Measurements from ENCODE around the gene MYO19. TPM values are rescaled to one million over a fixed set of nuclear protein-coding genes. Genes with fewer than 3 reads are reported as not detected.

MYO19 gene
- total and polyA plus RNA-seq, 2 of the 4 experiments (the other 2 are of a cell fraction), result 35.8 to 55.6 TPM

DNA sequence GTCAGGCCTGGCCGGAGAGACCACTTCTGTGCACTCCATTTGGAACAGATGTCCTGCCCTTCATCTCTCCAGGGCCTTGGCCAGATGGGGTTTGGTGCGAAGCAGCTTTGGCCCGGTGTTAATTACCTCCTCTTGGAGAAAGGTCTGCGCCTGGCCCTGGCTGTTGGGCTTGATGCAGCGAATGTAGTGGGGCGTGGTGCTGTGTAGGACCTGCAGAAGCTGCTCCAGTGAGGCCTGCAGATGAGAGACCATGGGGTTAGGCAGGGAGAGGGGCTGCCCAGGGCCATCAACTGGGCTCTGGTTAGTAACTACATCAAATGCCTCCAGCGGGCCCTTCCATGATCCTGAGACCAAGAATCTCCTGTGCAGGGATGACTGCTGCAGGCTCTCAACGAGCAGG lies 29.5 kb downstream of the MYO19 start:
- Histone ChIP-seq H2AFZ (replicated peaks; ENCODE audit: low read length, poor library complexity) (no peak overlapping the region), H3K4me1 (ENCODE audit: control insufficient read depth, insufficient read depth, low read length) (no peaks in the 10 kb centered on the region), H3K27me3 (ENCODE audit: control insufficient read depth, insufficient read depth, low read length) (no peaks in the 10 kb centered on the region), H2AK9ac (replicated peaks; ENCODE audit: low read depth, low read length, poor library complexity) (no peak overlapping the region), H2BK20ac (ENCODE audit: low read depth, low read length) (no peak overlapping the region), H3K36me3 (ENCODE audit: control insufficient read depth, insufficient read depth, low read length) (peaks cover 51% of the 10 kb centered on the region), H3K18ac (ENCODE audit: low read depth, low read length) (no peak overlapping the region), H2AK5ac (ENCODE audit: low read depth, low read length) (no peak overlapping the region), H3K14ac (replicated peaks; ENCODE audit: low read depth, low read length) (no peak overlapping the region), H3K23ac (ENCODE audit: low read depth, low read length) (no peak overlapping the region), H2BK5ac (ENCODE audit: low read depth, low read length, poor library complexity, severe bottlenecking) (no peak overlapping the region), H3K9me1 (ENCODE audit: insufficient read depth, low read length) (no peaks in the 10 kb centered on the region), H2BK120ac (ENCODE audit: low read depth, low read length) (no peak overlapping the region), H3K9ac (ENCODE audit: low read depth, low read length) (no peak overlapping the region), H4K8ac (ENCODE audit: low read depth in 2 of 2, low read length in 2 of 2) (no peak overlapping the region), H3K9me3 (ENCODE audit: control insufficient read depth, insufficient read depth, low read length) (no peaks in the 10 kb centered on the region), H3K4me2 (ENCODE audit: low read depth, low read length) (no peak overlapping the region), H4K5ac (ENCODE audit: low read depth, low read length) (no peak overlapping the region), H3K79me1 (ENCODE audit: low read depth in 1 of 2, low read length in 2 of 2) (no peaks in the 10 kb centered on the region), H3K4me3 (ENCODE audit: insufficient read depth, low read depth, low read length) (no peak overlapping the region), H2BK15ac (ENCODE audit: low read depth, low read length) (no peak overlapping the region), H4K20me1 (ENCODE audit: insufficient read depth, low read length) (no peaks in the 10 kb centered on the region), H3K56ac (ENCODE audit: extremely low read depth, insufficient read depth, low read length) (no peak overlapping the region), H4K91ac (ENCODE audit: insufficient read depth, low read depth, low read length) (no peak overlapping the region), H3K27ac (ENCODE audit: insufficient read depth, low read length) (no peak overlapping the region), H3K4ac (ENCODE audit: low read depth, low read length) (no peak overlapping the region)
- ATAC-seq (ENCODE audit: low read depth), result no peak
- intact Hi-C loops (cut with micrococcal nuclease) (no loop called here), dilution Hi-C loops (cut with HindIII; ENCODE audit: low sequenced_read_pairs, unreplicated experiment) (no loop called here), in situ Hi-C loops (cut with MboI; ENCODE audit: low sequenced_read_pairs) (no loop called here)
- CTCF ChIA-PET, result no interaction called here
- POLR2A ChIA-PET (ENCODE audit: unreplicated experiment), result no interaction called here
- DNase-seq, result no peak
- WGBS, 2 experiments (ENCODE audit: extremely low coverage in 2 of 2, insufficient read length in 1 of 2), result 92% methylated on average over 3 of the region's 8 CpGs; no CpG with 5 or more reads in 1 of the 2 experiments
- no peak for TF ChIP-seq FOS (IDR thresholded peaks at IDR 0.05; ENCODE audit: low read depth, low read length)
- no TSS peak for BruUV-seq (replicated peaks)

All from IMR-90 (cell line).